GM18517 (cell line): ENCODE data around the gene KAZN.

ENCODE experiments used
- ATAC-seq: cut with Tn5 transposase; IDR thresholded peaks from one replicate; pipeline ENCODE4 v1.9.1; 2021; ENCODE audit warnings: mild to moderate bottlenecking, moderate library complexity; ENCODE audit not compliant: unreplicated experiment

The KAZN gene

DNA sequence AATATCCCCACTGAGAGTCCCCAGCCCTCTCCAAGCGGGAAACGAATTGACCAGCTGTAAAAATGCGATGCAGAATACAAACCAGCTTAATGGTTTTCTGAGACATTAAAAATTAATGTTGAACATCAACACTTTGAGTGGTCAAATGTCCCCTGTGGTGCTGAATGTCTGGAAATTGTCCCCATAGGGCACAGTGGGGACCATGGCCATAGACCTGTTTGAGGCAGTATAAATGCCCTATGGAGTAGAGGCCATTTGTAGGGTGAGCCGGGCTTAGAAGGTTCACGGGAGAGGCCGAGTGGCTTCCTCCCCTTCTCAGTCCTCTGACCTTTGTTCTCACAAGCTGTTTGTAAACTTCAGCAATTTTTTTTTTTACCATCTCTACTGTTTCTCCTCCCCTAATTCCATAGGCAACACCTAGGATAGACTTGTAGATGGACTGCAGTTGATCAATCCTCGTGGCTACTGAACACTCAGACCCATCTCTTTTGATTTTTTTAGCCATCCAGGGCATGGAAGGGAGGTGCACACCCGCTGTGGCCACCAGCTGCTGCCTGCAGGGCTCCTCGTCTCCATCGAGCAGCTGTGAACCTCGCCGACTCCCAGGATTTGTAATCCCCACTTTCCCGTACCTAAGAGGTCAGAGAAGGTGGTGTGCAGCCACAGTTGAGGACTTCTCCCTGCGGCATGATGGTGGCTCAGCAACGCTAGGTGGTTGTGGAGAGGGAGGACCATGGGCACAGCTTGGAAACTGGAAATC is 41.0 kb downstream of the KAZN start:
- ATAC-seq = no peak

DNA sequence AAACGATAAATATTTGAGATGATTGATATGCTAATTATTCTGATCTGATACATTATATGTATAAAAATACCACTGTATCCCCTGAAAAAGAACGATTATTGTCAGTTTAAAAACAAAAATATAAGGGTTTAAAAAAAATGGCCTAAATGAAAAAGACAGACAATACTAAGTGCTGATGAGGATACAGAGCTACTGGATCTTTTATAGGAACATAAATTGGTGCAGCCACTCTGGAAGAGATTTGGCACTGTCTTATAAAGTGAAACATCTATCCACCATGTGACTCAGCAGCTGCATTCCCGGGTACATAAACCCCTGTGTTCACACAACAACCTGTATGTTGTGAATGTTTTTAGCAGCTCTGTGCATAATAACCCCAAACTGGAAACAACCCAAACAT is 44.2 kb downstream of the KAZN start:
- no peak for ATAC-seq

DNA sequence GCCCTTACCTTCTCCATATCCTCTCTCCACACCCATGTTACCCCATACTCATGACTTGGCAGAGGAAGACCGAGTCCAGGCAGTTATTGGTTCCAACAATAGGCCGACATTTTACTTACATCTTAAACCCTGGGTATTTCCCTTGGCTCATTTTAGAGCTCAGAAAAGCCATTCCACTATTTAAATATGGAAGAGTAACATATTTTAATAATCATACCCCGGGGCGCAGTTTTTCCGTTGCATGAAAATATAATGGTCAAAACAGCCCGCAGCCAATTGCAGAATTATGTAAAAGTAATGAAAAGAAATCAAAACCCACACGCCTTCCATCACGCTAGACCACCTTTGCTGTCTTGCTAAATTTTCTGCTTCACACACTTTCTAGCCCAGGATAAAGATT is 48.5 kb downstream of the KAZN start:
- no peak for ATAC-seq

DNA sequence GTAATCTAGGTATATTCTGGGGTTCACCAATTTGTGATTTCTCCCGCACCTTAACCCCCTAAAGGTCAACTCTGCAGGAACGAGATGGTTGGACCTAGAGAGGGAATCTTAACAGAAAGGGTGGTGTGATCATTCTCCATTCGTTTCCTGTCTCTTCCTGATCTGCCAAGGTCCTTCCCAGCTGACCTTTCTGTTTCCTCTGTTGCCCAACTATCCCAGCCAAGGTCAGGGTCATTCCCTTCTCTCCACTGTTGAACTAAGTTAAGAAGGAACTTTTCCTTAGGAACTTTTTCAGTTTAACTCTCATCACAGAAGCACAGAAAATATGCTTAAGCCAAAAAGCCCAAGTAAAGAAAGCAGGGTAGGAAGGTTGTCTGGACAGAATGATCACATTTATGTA is 49.3 kb downstream of the KAZN start:
- ATAC-seq = no peak

DNA sequence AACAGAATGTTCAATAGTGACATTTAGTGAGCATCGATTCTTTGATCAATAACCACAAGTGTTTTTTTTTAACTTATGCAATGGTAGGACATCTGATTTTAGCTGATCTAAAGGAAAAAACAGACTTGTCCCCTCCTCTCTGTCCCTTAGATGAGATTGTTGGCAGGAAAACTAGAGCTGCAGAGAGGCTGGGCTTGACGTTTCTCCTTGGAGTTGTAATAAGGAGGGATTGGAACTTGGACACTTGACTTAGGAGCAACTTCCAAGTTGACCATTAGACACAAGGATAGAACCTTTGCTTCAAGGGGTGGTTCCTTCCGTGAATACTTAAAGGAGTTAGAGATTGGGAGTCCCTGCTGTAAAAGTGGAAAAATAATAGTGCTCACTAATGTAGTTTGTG is 49.9 kb downstream of the KAZN start:
- no peak for ATAC-seq

DNA sequence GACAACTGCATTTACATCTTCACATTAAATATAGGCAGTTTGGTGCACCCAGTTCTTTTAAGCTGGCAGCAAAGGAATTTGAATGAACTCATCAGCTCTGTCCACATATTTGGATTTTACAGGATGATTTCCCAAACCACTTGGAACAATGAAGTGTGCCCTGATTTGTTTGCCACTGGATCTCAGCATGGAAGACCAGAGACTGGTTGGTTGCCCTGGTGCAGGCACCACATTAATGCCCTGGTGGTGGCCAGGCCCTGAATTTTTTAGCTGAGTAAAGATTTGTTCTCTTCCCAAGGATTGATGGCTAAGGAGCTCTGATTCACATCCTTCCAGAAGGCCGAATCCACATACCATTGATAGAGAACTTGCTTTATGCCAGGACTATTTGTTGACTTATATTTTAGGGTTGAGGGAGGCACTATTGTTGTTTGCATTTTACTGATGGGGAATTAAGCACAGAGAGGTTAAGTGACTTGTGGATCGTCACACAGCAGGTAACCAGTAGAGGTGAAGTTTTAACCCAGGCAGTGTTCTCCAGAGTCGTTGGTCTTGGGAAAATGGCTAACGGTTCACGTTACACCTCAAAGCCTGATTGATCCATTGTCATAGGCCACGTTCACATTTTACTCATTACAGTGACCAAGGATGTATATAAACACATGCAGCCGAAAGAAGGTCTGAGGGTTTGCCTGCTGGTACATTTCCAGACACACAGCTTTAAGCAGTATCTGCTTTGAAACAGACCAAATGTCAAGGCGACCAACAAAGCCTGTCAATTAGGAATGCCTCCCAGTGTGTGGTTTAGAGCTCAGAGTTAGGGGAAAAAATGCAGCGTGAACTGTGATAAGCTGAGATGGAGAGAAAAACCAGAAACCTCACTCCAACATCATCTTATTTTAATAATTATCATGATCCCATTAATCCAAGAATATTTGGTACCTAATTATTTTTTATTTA is 50.7 kb downstream of the KAZN start:
- ATAC-seq = no peak

DNA sequence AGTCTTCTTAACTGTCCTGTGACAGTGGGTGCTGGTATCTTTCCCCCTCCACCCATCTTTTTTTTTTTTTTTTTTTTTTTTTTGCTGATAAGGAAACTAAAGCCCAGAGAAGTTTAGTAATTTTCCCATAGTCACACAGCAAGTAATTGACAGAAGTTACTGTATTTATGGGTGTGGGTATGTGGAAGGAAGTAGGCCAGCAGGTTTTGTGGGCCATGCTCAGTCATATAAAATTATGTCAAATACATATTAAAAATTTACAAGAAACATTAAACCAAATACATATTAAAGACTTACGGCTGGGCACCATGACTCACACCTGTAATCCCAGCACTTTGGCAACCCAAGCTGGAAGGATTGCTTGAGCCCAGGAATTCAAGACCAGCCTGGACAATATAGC is 51.5 kb downstream of the KAZN start:
- no peak for ATAC-seq

DNA sequence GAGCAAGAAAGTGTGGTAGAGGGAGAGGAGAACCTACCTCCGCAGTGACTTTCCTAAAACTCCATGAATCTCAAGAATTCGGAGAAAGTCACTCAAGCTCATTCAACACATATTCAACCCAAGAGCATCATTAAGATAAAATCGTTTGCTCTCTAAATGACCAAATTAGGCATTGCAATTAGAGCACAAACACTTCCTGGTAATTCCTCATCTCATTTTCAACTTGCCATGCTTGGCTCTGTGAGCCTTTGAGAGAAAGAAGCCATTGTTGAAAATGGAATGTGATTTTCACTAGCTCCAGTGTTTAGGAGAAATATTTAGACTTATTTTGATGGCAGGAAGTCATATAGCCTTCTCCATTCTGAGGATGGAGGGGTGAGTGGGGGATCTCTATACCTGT is 52.5 kb downstream of the KAZN start:
- ATAC-seq = no peak

DNA sequence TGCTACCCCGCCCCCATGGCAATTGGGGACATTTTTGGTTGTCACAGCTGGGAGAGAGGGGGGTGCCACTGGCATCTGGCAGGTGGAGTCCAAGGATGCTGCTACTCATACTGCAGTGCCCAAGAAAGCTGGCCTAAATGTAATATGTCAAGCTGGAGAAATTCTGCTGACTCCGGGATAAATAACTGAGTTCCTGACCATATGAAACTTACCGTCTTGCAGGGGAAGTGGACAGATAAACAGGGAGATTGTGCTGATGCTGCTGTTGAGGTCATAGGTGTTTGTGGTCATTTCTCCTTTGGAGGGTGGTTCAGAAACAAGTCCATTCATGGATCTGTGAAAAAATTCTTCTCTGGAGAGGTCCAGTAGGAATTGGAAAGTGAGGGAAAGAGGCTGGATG is 54.4 kb downstream of the KAZN start:
- ATAC-seq = no peak

DNA sequence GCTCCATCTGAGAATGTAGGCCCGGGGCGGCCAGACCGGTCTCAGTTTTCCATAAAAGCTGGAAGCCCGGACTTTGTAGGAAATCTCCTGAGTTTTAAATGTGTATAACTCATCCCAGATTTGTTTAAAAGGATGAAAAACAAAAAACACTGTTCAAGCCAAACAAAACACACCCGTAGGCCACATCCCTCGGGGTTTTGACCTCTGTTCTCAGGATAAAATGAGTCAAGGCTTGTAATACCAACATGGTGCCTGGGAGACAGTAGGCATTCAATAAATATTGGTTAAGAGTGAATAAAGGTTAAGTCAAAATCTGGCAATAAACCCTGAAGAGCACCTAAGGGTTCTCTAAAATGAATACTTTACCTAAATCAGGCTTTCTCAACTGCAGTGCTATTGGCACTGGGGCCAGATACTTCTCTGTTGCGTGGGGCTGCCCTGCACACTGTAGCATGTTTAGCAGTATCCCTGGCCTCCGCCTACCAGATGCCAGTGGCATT is 55.0 kb downstream of the KAZN start:
- ATAC-seq = no peak

DNA sequence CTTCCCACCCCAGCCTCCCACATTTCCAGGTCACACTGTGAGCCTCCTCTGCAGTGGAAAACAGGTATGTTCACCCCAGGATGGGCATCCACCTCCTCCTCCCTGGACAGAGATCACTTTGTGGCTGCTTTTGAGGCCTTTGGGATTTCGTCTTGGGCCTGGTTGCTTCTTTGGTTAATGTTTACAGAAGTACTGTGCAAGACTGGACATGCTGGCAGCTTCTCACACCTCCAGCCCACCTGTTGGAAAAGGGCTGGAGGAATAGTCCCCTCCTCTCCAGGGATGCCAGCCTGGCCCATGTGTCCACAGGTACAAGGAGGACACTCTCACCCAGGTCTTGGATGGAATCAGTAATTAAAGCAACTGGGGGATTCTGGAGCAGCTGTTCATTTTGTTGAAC is 56.1 kb downstream of the KAZN start:
- no peak for ATAC-seq

DNA sequence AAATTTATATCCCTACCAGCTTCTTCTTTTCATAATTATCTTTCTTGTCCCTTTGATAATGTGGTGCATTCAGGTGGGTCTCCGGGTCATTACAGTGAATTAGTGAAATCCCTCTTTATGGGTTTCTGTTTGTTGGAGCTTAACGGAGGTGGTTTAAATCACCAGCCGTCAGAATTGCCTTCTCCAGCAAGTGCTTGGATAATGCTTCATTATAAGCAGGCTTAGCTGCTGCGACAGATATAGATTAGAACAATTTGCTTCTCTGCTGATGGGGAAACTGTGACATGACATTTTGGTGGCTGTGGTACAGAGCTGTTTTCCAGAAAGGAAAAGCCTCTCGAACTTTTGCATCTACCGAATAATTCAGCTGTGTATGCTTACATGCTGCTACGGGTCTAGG is 56.9 kb downstream of the KAZN start:
- no peak for ATAC-seq

DNA sequence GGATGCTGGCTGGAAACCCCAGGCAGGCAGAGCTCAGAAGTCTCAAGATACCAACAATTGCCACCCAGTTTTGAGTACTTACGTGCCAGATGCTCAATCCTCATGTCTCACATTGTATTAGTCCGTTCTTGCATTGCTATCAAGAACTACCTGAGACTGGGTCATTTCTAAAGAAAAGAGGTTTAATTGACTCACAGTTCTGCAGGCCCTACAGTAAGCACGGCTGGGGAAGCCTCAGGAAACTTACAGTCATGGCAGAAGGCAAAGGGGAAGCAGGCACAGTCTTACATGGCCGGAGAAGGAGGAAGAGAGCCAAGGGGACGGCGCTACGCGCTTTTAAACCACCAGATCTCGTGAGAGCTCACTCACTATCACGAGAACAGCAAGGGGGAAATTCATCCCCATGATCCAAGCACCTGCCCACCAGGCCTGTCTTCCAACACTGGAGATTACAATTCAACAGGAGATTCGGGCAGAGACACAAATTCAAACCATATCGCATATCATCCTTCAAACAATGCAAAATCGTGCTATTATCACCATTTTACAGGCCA is 58.0 kb downstream of the KAZN start:
- no peak for ATAC-seq

DNA sequence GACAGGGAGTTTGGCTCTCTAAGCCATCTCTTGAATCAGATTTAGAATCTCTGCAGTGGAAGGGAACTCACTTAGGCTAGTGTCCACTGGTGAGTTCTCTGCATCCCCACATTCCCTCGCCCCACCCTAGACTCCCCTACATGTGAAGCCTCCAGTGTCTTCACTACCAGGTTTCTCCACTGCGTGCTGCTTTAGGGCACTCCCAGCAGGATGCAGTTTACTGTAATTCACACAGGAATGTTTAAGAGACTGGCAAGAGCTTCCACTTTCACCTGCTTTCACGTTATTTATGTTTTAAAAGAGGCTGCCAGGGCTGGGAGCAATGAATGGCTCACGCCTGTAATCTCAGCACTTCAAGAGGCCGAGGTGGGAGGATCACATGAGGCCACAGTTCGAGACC is 60.2 kb downstream of the KAZN start:
- ATAC-seq = no peak

DNA sequence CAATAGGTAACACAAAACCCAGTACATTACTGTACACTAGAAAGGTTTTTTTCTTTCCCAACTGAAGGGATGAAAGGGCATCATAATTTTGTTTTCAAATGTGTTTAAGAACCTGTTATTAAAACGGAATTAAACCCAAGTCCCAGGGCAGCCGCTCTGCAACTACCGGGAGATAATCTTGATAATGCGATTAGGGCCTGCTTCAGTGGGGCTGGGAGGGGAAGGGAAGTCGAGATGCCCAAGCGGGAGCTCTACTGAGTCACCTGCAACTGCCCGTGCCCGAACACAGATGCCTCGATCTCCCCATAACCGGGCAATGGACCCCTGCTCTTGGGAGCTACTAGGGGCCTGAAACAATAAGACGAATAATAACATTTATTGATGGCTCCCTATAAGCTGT is 61.4 kb downstream of the KAZN start:
- ATAC-seq = no peak

DNA sequence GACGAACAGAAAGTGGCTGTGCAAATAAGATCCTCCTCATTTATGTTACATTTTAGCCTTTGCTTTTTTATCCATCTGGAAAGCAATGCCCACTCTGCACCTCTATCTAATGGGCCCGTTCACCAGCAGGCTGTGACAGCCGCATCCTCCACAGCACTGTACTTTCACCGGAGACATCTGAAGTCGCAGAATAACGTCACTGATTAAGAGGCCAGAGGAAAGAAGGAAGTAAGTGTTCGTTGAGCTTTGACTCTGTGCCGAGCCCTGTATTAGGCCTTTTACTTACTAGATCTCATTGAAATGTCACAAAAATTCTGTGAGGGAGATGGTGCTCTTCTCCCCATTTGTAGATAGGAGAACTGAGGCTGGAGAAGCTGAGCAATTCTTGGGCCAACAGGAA is 62.3 kb downstream of the KAZN start:
- ATAC-seq = no peak

DNA sequence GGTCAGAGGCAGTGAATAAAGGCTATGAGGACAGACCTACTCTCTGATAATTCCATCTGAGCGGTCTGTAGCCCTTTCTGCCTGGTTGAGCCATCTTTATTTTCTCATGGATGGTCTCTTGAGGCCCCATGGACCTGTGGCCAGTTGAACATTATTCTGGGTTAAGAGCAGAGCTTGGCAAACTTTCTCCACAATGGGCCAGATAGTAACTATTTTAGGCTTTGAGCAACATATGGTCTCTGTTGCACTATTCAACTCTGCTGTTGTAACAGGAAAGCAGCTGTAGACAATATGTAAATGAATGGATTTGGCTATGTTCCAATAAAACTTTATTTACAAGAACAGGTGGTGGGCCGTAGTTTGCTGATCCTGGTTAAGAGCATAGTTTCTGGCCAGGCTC is 62.7 kb downstream of the KAZN start:
- no peak for ATAC-seq

DNA sequence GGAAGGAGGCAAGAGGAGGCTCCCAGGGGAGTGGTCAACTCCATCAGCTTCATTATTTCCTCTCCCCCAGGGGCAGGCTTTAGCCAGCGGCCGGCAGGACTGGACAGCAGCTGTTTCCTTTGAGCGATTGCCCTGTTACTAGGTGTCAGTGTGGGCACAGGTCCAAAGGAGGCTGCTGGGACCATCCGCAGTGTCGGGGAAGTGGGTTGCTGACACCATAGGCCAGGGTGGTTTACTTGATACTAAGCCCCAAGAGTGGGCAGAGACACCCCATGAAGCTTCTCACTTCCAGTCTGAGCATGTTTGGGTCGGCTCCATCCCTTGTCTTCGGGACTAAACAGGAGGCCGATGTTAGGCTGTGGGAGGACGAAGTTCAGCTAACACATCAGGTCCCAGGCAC is 63.6 kb downstream of the KAZN start:
- no peak for ATAC-seq

DNA sequence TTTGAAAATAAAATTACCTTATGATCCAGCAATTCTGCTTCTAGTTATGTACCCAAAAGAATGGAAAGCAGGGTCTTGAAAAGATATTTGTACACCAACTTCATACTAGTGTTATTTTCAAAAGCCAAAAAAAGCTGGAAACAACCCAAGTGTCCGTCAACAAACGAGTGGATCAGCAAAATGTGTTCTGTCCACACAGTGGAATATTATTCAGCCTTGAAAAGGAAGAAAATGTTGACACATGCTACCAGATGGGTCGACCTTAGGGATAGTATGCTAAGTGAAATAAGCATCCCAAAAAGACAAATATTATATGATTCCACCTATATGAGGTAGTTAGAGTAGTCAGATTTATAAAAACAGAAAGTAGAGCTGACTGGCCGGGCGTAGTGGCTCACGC is 65.3 kb downstream of the KAZN start:
- no peak for ATAC-seq

DNA sequence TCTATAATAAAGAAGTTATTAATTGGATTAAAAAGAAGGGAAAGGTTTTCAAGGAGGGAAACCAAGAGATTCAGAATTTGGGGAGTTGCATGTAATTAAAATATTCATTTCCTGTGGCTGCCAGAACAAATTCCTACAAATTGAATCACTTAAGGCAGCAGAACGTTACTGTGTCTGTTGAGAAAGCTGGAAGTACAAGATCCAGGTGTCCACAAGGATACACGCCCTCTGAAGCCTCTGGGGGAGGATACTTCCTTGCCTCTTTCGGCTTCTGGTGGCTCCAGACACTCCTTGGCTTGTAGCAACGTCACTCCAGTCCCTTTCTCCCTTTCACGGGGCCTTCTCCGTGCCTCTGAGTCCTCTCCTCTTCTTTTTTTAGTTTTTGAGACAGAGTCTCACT is 67.9 kb downstream of the KAZN start:
- ATAC-seq = no peak

DNA sequence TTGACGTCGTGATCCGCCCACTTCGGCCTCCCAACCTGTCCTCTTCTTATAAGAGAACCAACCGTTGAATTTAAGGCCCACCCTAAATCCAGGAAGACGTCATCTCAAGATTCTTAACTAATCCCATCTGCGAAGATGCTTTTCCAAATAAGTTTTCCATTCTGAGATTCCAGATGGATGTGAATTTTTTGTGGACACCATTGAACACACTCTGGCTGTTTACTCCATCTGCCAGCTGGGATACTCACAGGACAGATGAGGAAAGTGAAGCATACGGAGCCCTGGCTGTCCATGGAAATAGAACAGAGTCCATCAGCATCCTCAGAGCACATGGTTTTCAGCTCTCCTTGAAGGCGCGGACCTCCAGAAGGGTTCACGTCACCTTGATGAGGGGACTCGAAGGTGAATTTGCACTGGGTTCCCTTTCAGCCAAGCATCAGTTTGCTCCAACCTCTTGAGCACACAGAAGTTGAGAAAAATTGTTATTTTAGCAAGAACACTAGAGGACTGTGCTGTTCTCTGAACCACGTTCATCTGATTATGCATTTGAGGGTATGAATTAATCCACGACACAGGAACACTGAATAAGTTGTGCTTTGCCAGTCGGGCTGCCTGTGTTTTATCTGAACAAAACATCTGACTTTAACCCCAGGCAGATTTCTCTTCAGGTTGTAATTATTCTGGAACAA is 68.6 kb downstream of the KAZN start:
- no peak for ATAC-seq
